HepG2 (cell line): ENCODE measurements around the gene BAIAP2L1. TPM values are rescaled to one million over a fixed set of nuclear protein-coding genes. Genes with fewer than 3 reads are reported as not detected.
"Not testable (repeated sequence)": the region's sequence is repeated elsewhere in the genome, so short reads cannot be mapped to it uniquely, and the experiment has no call there.

ENCODE experiments used
- ATAC-seq: fragments of 200-7000 bp; cut with Tn5 transposase; 3 replicates; pipeline ENCODE4 v1.9.1; 2020; ENCODE audit warnings: mild to moderate bottlenecking, moderate library complexity
- BruUV-seq: library from RNA; stranded (reverse); fragments of 400-500 nt; replicated peaks from 2 replicates; lab custom pipeline; 2021; lab: Mats Ljungman, UMichigan
- CTCF ChIA-PET: fragments of 300-600 bp; formaldehyde crosslinking; extraction: SDS; loops from one replicate; lab custom pipeline; 2021; ENCODE audit warnings: low total read pairs, inconsistent platforms, low intra/inter-chr PET ratio; lab: Yijun Ruan, JAX
- POLR2A ChIA-PET: fragments of 350-600 bp; sonication (Branson Sonifier 250); formaldehyde crosslinking; loops from one replicate; lab custom pipeline; 2020; ENCODE audit warnings: antibody characterized with exemption, inconsistent platforms; lab: Yijun Ruan, JAX
- DNase-seq: peaks from one replicate; pipeline ENCODE4 v3.0.0-alpha.2; 2015; ENCODE audit warnings: low spot score
- FAIRE-seq: peaks from 3 replicates; lab custom pipeline; 2011; peaks lifted over from hg19 to GRCh38; lab: Jason Lieb, UNC
- H2AFZ ChIP-seq: one replicate; pipeline ENCODE4 v1.6.1; 2011; ENCODE audit warnings: low read length, inconsistent platforms
- H3K27ac ChIP-seq: fragments of 300-600 bp; 3 replicates; pipeline ENCODE4 v1.8.0; 2011; ENCODE audit warnings: mixed run types, mild to moderate bottlenecking, mixed read lengths, low read length, inconsistent platforms; ENCODE audit not compliant: insufficient read depth; ENCODE audit errors: extremely low read length
- H3K27me3 ChIP-seq, 2 experiments: fragments of 200-600 bp in 1 of 2; 2 replicates in 1 of 2; 3 replicates in 1 of 2; pipeline versions ENCODE4 v1.6.0 to v1.8.0; 2011; ENCODE audit warnings: low read length in 2 of 2, mild to moderate bottlenecking in 2 of 2, moderate library complexity in 2 of 2, inconsistent platforms in 1 of 2; ENCODE audit not compliant: insufficient read depth in 2 of 2, control insufficient read depth in 1 of 2
- H3K36me3 ChIP-seq, 2 experiments: fragments of 200-600 bp in 1 of 2; replicated peaks in 1 of 2; 2 replicates in 1 of 2; 3 replicates in 1 of 2; pipeline versions ENCODE4 v1.5.1 to v1.8.0; 2011; ENCODE audit warnings: low read length in 2 of 2, inconsistent platforms in 1 of 2; ENCODE audit not compliant: insufficient read depth in 2 of 2, control insufficient read depth in 1 of 2
- H3K4me1 ChIP-seq: 2 replicates; pipeline ENCODE4 v1.5.1; 2012; ENCODE audit warnings: low read length, inconsistent platforms; ENCODE audit not compliant: insufficient read depth
- H3K4me2 ChIP-seq: 2 replicates; pipeline ENCODE4 v1.6.0; 2011; ENCODE audit warnings: low read depth, low read length, inconsistent platforms
- H3K4me3 ChIP-seq, 3 experiments: fragments of 200-600 bp in 1 of 3; sonication (generic), shearing (Covaris generic) in 1 of 3; replicated peaks in 1 of 3; 2 replicates each; pipeline ENCODE4 v1.5.1; 2011 to 2016; ENCODE audit warnings: low read length in 3 of 3, inconsistent platforms in 2 of 3, low read depth in 2 of 3, mild to moderate bottlenecking in 2 of 3, control low read depth in 1 of 3, mixed read lengths in 1 of 3; ENCODE audit not compliant: insufficient read depth in 1 of 3
- H3K79me2 ChIP-seq: one replicate; pipeline ENCODE4 v1.6.1; 2011; ENCODE audit warnings: low read length, inconsistent platforms; ENCODE audit not compliant: insufficient read depth
- H3K9ac ChIP-seq: 2 replicates; pipeline ENCODE4 v1.6.0; 2011; ENCODE audit warnings: mild to moderate bottlenecking, low read depth, low read length, inconsistent platforms; ENCODE audit not compliant: insufficient read depth
- H3K9me3 ChIP-seq: 2 replicates; pipeline ENCODE4 v1.5.1; 2012; ENCODE audit warnings: mild to moderate bottlenecking, low read length
- H4K20me1 ChIP-seq: 2 replicates; pipeline ENCODE4 v1.6.0; 2011; ENCODE audit warnings: inconsistent platforms, mild to moderate bottlenecking, low read length, moderate library complexity; ENCODE audit not compliant: insufficient read depth
- ARNT ChIP-seq: fragments of 450-650 bp; IDR thresholded peaks from 2 replicates; pipeline ENCODE4 v1.6.1; 2017
- ZNF18 ChIP-seq: sonication (generic); formaldehyde crosslinking; IDR thresholded peaks from 2 replicates; pipeline ENCODE4 v1.8.0; 2022; ENCODE audit warnings: mild to moderate bottlenecking, missing genetic modification reagents; ENCODE audit not compliant: insufficient replicate concordance
- ZNF629 ChIP-seq: sonication (generic); formaldehyde crosslinking; conservative IDR thresholded peaks from 2 replicates; pipeline ENCODE4 v1.5.0; 2020; ENCODE audit warnings: missing genetic modification reagents
- WGBS: methylation state at CpG from one replicate; pipeline ENCODE4 v1.1.6; 2017; ENCODE audit warnings: low lambda C conversion rate; 5-methylcytosine and 5-hydroxymethylcytosine counted together
- in situ Hi-C: cut with HindIII; loops from 2 replicates; pipeline ENCODE4 v1.10.0; 2017; ENCODE audit warnings: low pct_unique_long_range_greater_than_20kb; ENCODE audit not compliant: extremely low pct_ligation_motif_present
- intact Hi-C: fragments of 100-400 bp; cut with micrococcal nuclease; formaldehyde crosslinking; loops from one replicate; pipeline ENCODE4 v1.10.0; 2022; ENCODE audit not compliant: unreplicated experiment
- polyA plus RNA-seq, 8 experiments: library from polyadenylated mRNA; depleted of rRNA in 3 of 8; stranded (reverse) in 7 of 8; unstranded in 1 of 8; fragments of >200 nt; fragmentation: Illumina TruSeq in 4 of 8; extraction: Trizol in 4 of 8; gene quantifications; 2 replicates each; pipeline versions ENCODE4 v1.2.1 to v1.2.3, GENCODE V29; 2011 to 2016; ENCODE audit warnings: low read depth in 4 of 8, missing spikeins in 1 of 8, mixed read lengths in 1 of 8; ENCODE audit not compliant: insufficient read depth in 1 of 8
- total RNA-seq, 5 experiments: library from RNA; depleted of rRNA; stranded (reverse); fragments of >200 nt; fragmentation: Illumina TruSeq; extraction: Trizol; gene quantifications; 2 replicates each; pipeline ENCODE4 v1.2.3, GENCODE V29; 2016; ENCODE audit warnings: low read depth in 1 of 5

BAIAP2L1 gene
- total and polyA plus RNA-seq, 2 of the 13 experiments (the other 11 are each of a cell fraction or from before 2014, with no cell fraction given): 13.0 to 21.5 TPM

- H3K9ac ChIP-seq: no peak overlapping the region
- no peak for ATAC-seq
- no peak for FAIRE-seq
- TF ChIP-seq ZNF18 (peak; percentile 92), ARNT (no peak)
- WGBS: over 99% methylated on average over 14 of the region's 14 CpGs
- in situ Hi-C loops (no loop called here), intact Hi-C loops (no loop called here)
- H3K27me3 ChIP-seq: no peaks in the 10 kb centered on the region
- no peaks in the 10 kb centered on the region for H3K4me1 ChIP-seq
- peaks cover 14 to 20% of the 10 kb centered on the region in 2 experiments; a peak in 3 of 5 replicates for H3K36me3 ChIP-seq
- ChIA-PET CTCF (no interaction called here), POLR2A (no interaction called here)
- no TSS peak for BruUV-seq
- H4K20me1 ChIP-seq: peaks cover 4% of the 10 kb centered on the region; the same call in 1 of the 2 replicates
- no peaks in the 10 kb centered on the region for H3K9me3 ChIP-seq
- no peak for DNase-seq
- H2AFZ ChIP-seq: no peak overlapping the region
- peaks cover 2% of the 10 kb centered on the region for H3K79me2 ChIP-seq
- no peak overlapping the region for H3K27ac ChIP-seq
- H3K4me3 ChIP-seq: no peak overlapping the region
- no peak overlapping the region for H3K4me2 ChIP-seq
These were observed 83.4 kb downstream of the BAIAP2L1 start for GRCh38 chr7:98317366-98318040.

DNA sequence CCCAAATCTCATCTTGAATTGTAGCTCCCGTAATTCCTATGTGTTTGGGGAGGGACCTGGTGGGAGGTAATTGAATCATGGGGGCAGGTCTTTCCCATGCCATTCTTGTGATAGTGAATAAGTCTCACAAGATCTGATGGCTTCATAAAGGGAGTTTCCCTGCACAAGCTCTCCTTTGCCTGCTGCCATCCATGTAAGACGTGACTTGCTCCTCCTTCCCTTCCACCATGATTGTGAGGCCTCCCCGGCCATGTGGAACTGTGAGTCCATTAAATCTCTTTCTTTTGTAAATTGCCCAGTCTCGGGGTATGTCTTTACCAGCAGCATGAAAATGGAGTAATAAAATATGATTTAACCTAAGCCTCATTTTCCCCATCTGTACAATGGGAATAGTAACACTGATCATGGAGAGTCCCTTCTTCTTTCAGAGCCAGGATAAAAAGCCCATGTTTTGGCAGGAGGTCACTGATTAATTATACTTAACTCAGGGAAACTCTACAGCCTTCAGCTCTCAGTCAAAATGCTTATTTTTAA, 84.8 kb downstream of the BAIAP2L1 start:
- H3K4me2 ChIP-seq, CTCF ChIA-PET, H2AFZ ChIP-seq, BruUV-seq, ATAC-seq, FAIRE-seq, H4K20me1 ChIP-seq, H3K4me3 ChIP-seq, H3K79me2 ChIP-seq, H3K9me3 ChIP-seq, intact Hi-C loops, H3K27me3 ChIP-seq, H3K4me1 ChIP-seq, POLR2A ChIA-PET, H3K27ac ChIP-seq, in situ Hi-C loops, DNase-seq: not testable (repeated sequence)
- 100% methylated on average over 4 of the region's 4 CpGs for WGBS
- TF ChIP-seq ZNF629 (CRISPR knock-in tag): peak; percentile 48
- TF ChIP-seq, all 625 proteins: peak for 1; not testable (repeated sequence) for 624
- H3K36me3 ChIP-seq: peaks cover 14 to 24% of the 10 kb centered on the region in 2 experiments; a peak in 3 of 5 replicates
- H3K9ac ChIP-seq: not testable (repeated sequence)
